T47D (cell line): ENCODE results near the gene SOS2.
A peak's percentile ranks its signal among the peaks of the same experiment; 100 is the strongest.

Experiments used
- DNase-seq, 2 experiments: peaks; one replicate each; pipeline versions ENCODE4 v3.0.0 to v3.0.0-alpha.2; 2011 to 2012; ENCODE audit warnings: low read depth in 1 of 2, low spot score in 1 of 2
- JUND ChIP-seq: IDR thresholded peaks from 2 replicates; pipeline ENCODE4 v1.6.1; 2012; ENCODE audit warnings: low read depth
- in situ Hi-C: cut with HindIII; loops from 2 replicates; pipeline ENCODE4 v1.10.0; 2016; ENCODE audit warnings: low sequenced_read_pairs, low pct_unique_long_range_greater_than_20kb

The SOS2 gene

DNA sequence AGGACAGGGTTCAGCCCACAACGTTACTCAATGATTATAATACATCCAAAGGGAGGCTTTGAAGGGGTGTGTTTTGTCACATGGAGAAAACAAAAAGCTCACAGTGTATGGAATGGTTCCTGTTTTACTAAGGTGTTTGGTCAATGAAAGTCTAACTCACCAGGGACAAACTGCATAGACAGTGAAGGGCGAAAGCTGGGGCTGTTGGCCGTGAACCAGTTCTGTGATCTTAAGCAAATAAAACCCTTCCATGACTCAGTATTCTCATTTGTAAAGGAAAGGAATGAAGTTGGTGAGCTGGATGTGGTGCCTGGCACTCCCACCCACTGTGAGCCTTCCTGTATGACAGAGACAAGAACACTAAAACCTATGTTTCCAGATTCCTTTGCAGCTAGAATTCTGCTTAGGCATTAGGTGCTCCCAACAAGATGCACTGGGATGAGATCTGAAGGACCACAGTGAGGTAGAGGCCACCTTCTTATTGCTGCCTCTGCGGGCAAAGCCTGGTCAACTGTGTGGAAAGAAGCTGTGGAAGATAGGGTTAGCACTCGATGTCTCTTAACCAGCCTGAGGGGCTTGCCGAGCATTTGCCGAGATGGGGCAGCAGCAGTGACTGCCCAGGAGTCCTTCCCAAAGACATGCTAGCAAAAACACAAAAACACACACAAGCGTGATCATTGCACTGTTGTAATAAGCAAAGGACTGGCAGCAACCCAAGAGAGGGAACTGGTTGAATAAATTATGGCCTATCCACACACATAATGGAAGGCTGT is 163.5 kb downstream of the SOS2 start:
- peak in 1 of 2 experiments; percentile 26 for DNase-seq
- no peak for TF ChIP-seq JUND

More for the DNA sequence above, 163.5 kb downstream of the SOS2 start:
- in situ Hi-C loops = no loop called here
